Fibroblast of pulmonary artery (primary cell): ENCODE results near the gene RAET1G.

Experiments used
- DNase-seq: peaks from one replicate; pipeline ENCODE4 v3.0.0-alpha.2; 2010; ENCODE audit warnings: low read depth
- H3K4me3 ChIP-seq: replicated peaks from 2 replicates; pipeline ENCODE4 v1.5.1; 2011; ENCODE audit warnings: low read depth, mild to moderate bottlenecking, control low read depth, low read length, moderate library complexity
- TF ChIP-seq, protein P1 (sequence below): IDR thresholded peaks from 2 replicates; pipeline ENCODE4 v1.5.1; 2011; ENCODE audit warnings: mild to moderate bottlenecking, control low read depth, low read length, inconsistent platforms; ENCODE audit errors: missing control alignments

The RAET1G gene

DNA sequence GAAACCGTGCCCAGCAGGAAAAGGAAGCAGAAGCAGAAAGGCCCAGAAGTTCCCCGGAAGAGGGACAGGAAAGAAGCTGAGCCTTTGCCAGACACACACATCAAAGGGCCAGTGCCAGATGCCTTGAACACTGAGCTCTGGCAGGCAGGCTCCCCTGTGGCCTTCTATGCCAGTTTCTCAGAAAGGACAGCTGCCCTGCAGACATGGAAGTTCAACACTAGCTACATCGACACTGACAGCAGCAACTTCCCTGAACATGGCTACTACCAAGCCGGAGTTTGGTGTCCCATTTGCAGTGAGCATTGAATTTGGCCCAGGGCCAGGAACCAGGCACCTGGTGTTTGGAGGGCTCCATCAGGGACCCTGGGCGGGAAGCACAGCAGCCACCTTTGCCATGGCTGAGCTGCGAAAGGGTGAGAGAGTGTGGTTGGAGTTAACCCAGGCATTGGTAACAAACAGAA, 17.0 kb downstream of the RAET1G start:
- DNase-seq: no peak
- no peak overlapping the region for H3K4me3 ChIP-seq
- TF ChIP-seq, protein P1, sequence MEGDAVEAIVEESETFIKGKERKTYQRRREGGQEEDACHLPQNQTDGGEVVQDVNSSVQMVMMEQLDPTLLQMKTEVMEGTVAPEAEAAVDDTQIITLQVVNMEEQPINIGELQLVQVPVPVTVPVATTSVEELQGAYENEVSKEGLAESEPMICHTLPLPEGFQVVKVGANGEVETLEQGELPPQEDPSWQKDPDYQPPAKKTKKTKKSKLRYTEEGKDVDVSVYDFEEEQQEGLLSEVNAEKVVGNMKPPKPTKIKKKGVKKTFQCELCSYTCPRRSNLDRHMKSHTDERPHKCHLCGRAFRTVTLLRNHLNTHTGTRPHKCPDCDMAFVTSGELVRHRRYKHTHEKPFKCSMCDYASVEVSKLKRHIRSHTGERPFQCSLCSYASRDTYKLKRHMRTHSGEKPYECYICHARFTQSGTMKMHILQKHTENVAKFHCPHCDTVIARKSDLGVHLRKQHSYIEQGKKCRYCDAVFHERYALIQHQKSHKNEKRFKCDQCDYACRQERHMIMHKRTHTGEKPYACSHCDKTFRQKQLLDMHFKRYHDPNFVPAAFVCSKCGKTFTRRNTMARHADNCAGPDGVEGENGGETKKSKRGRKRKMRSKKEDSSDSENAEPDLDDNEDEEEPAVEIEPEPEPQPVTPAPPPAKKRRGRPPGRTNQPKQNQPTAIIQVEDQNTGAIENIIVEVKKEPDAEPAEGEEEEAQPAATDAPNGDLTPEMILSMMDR: no peak

DNA sequence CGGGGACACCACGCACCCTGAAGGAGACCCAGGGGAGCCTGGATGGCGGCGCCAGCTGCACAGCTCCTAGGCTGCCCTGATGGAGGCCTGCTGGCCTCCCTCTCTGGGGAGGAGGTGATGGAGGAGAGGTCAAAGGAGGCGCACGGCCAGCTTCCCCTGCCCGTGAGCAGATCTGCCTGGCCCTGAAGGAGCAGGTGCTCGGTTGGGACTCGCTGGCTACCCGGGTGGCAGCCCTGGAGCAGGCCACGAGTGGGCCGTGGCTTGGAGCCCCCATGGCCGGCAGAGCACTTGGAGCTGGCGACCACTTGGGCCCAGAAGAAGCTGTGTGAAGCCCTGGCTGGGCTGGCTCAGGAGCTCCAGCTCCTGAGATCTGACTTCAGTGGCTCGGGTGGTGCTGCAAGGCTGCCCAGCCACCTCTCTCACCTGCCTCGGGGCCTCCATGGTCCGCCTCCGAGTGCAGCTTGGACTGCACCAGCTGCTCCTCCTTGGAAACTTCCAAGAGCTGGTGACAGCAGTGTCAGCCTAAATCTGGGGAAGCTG, 17.5 kb downstream of the RAET1G start:
- TF ChIP-seq, protein P1: no peak
- H3K4me3 ChIP-seq: no peak overlapping the region
- no peak for DNase-seq

DNA sequence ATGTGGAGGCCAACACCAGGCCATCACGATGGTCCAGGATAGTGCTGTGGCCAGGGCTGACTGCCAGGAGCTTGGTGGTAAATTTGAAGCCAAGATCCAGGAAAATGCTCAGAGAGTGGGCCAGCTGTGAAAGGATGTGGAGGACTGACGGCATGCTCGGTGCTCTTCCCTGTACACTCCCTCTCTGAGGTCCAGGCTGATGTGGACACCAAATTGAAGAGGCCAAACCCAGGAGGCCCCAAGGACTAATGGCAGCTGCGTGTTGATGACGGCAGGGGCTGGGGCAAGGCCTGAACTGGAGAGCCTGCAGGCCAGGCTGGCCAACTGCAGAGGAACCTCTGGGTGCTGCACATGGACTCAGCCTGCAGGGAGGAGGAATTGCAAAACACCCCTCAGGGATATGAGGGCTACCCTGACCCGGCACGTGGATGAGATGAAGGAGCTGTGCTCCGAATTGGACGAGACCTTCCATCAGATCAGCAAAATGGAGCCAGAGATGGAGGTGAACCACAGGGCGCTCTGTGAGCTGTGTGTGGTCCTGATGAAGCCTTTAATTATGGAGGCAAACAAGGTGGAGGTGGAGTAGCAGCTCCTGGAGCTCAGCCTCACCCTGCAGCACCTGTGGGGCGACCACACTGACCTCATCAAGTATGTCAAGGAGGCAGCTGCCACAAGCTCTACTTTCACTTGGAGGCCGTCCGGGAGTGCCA, 18.1 kb downstream of the RAET1G start:
- no peak for DNase-seq
- TF ChIP-seq, protein P1: no peak
- no peak overlapping the region for H3K4me3 ChIP-seq

DNA sequence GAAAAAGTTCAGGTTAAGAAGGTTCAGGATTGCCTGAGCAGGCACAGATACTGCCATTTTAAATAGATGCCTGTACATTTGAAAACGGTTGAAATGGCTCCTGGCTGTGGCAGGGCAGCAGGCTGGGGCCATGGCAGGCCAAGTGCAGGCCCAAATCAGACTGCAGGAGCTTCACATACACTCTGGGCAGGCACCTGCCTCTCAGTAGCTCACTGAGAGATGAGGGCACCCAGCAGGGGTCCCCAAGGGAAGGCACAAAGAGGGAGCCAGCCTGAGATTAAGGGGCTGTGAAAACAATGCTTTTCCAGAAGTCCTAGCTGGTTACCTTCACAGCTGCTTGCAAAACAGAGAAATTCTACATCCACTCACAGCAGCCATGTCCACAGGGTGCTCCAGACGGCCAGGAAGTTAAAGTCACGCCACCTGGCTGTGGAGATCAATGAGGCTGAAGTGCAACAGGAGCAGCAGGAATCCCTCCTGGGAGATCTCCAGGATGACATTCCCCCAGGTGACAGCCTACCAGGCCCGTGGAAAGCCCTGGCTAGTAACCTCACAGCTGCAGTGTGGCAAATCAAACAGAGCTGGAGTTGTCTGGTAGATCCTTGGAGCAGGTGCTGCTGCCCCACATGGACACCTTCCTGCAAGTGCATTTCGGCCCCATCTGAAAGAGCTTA, 18.8 kb downstream of the RAET1G start:
- DNase-seq: no peak
- TF ChIP-seq, protein P1: no peak
- no peak overlapping the region for H3K4me3 ChIP-seq

DNA sequence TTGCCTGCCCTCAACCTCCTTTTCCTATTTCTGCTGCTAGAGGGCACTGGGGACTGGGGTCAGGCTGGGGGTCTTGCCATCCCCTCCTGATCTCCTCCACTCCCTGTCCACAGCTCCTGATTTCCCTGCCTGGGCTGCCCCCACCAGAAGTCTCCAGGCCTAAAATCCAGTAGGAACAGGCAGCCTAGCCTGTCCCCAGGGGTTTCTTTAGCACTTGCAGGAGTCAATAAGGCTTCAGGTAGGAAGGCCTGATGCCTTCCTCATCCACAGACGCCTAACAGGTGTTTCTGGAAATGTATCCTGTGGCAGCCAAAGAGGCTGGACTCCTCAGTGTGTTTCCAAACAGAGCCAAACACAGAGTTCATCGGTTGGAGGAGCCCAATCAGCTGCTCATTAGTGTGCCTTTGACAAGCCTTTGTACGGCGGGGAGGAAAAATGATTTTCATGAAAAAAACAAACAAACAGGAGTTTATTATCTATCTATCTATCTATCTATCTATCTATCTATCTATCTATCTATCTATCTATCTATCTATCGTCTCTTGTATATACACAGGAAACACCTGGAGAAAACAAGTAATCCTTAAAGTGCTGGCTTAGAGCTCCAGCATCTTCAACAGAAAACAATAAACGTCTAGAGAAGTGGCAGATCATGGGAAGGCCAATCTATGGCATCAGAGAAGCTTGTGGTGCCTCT, 21.3 kb downstream of the RAET1G start:
- no peak overlapping the region for H3K4me3 ChIP-seq
- TF ChIP-seq, protein P1: no peak
- DNase-seq: no peak

DNA sequence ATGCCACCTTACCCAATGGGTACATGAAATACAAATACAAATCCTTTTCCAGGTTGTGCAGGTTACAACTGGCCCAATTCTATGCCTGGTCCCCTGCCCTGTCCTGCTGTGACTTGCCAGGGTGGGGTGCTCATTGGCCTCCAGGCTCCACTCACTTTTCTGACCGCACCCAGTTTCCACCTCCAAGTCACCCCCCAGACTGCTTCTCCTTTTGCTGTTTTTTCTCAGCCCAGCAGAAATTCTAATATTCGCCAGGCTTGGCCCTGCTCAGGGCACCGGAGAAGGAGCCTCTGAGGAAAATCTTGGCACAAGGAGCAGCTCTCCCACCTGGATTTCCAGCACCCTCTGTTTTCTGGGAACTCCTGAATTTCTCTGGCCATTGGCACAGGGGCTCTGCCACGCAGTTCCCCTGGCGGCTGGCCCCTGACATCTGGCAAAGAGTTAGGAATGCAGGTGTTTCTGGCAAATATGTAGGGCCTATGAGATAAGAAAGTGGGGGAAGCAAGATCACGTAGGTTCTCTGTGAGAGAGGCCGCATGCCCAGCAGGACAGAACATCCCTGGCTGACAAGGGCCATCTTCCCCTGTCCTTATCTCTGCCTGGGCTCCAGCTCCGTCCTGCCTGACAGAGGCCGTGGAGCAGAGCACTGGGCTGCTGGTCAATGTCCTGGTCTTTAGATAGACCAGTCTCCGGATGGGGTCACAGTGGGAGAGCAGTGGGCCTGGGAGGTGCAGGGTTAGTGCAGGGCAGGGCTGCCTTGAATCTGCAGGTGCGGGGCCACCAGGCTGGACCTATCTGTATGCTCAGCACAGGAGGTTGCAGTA, 22.1 kb downstream of the RAET1G start:
- no peak overlapping the region for H3K4me3 ChIP-seq
- DNase-seq: no peak

More for the DNA sequence above, 22.1 kb downstream of the RAET1G start:
- TF ChIP-seq, protein P1: no peak
